T-helper 2 cell (primary cell): Measurements from ENCODE around the gene ZDHHC14.
A peak's percentile ranks its signal among the peaks of the same experiment; 100 is the strongest.

Experiments
- DNase-seq, 5 experiments: peaks; one replicate each; pipeline versions ENCODE4 v3.0.0 to v3.0.0-alpha.2; 2012 to 2022

ZDHHC14 gene

GRCh38 chr6:157493173-157493572, 112.2 kb downstream of the ZDHHC14 start:
- DNase-seq, result no peak

DNA sequence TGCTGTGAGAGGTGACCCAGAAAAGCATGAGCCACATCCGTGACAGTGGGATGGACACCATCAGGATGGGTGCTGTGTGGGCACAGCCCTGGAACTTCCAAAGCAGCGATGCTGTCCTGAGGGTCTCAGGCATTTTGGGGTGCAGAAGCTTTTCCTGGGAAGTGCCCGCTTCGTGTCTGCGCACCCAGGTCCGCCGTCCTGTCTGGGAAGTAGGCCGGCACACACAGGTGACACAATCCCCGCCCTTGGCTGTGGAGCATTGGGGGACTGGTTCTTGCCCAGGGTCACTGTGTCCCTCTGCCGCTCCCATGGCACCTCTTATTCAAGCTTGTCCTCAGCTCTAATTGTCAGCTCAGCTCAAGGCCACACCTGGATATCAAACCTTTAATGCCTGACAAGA, 112.6 kb downstream of the ZDHHC14 start:
- no peak for DNase-seq

GRCh38 chr6:157494132-157494710, 113.2 kb downstream of the ZDHHC14 start:
- DNase-seq, result no peak

- DNase-seq, result no peak
Measured at GRCh38 chr6:157496534-157497095, 115.6 kb downstream of the ZDHHC14 start.

DNA sequence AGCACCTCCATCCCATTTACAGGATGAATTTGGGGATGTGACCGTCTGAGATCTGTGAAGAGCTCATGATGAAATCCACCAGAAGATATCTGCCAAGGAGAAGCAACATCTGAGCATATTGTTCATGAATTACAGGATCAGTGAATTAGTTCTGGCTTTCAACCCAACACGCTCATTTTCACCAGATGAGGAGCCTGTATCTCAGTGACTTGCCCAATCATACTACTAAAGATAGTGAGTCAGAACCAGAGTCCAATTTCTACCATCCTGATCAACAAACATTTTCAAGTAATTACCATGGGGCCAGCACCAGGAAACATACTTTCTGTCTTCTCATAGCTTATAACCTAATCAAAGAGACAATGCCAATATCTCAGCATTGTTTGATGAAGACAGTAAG, 116.6 kb downstream of the ZDHHC14 start:
- DNase-seq, result peak in 1 of 5 experiments; percentile 40

GRCh38 chr6:157498817-157499216, 117.8 kb downstream of the ZDHHC14 start:
- peak in 1 of 5 experiments; percentile 30 for DNase-seq

DNA sequence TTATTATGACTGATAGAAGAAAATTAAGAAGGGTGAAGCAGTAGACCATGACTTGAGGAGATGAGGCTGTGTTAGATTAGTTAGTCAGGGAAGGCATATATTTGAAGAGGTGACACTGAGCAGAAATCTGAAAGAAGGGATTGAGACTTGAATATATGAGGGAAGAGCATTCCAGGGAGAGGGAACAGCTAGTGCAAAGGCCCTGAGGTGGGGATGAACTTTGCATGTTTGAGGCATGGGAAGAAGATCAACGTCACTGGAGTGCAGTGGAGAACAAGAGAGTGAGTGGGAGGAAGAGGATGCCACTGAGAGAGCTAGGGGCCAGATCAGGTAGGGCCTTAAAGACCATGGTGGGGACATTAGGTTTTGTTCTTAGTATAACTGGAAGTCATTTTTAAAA, 119.0 kb downstream of the ZDHHC14 start:
- DNase-seq, result no peak

DNA sequence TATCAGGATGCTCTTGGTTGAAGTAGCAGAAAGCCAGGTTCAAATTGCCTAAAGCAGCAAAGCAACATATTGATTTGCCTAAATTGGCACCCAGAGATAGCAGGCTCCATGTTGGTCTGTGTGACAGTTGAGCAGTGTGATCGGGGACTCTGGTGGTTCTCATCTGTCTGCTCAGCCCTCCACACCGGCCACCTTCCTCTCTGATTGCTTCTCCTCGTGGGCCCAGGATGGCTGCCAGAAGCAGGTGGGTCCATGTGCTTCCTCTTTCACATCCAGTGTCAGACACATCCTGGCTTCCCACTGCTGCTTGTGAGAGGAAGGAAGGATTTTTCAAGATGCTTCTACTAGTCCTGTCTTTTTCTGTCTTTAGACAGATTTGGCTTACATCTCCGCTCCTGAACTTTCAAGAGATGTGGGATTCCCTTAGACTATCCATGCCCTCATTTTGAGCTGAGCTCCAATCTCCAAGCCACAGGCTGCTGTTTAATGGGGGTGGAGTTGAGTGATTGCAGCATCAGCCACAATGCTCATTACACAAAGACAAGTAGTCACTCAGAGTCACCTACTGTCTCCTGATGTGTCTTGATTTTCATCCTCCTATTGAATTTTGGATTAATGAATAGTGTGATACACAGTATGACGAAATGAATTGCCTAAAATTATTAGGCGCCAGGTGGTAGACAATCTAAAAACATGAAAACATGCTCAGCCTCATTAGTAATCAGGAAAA, 122.2 kb downstream of the ZDHHC14 start:
- DNase-seq, result no peak

- peak in 1 of 5 experiments; percentile 27 for DNase-seq
Measured at GRCh38 chr6:157505912-157506491, 125.0 kb downstream of the ZDHHC14 start.

GRCh38 chr6:157510323-157511188, 129.6 kb downstream of the ZDHHC14 start:
- DNase-seq, result peak in 2 of 5 experiments; percentile 10 to 44

DNA sequence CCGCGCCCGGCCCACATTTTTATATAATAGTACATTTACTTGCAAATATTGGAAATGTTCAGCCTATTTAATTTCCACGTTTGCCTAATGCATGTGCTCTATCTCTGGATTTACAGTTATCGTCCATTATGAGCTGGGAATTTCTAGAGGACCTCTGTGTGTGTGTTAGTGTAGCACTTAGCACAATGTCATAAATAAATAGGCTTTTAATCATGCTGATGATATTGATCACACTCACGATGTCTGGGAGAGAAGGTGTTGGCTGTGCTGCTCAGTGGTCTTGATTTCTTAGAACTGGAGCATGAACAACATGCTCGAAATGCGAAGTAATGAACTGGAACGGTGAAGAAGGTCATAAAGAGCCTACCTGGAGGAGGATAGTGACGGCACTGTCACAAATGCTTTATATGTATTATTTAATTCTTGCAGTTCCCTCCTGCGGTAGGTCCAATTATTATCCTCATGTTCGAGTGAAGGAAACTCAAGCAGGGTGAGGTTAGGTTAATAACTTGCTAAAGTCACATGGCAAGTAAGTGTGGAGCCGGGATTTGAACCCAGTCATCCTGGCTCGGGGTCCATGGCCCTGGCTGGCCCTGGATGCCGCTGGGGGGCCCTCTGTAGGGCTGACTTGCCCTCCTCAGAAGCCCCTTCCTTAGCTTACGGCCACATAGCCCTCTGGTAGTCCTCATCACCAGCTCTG, 130.8 kb downstream of the ZDHHC14 start:
- no peak for DNase-seq

- no peak for DNase-seq
Measured at GRCh38 chr6:157512382-157512682, 131.3 kb downstream of the ZDHHC14 start.

- no peak for DNase-seq
Measured at GRCh38 chr6:157513004-157513603, 132.1 kb downstream of the ZDHHC14 start.

- DNase-seq, result no peak
Measured at GRCh38 chr6:157513619-157514485, 132.9 kb downstream of the ZDHHC14 start.

DNA sequence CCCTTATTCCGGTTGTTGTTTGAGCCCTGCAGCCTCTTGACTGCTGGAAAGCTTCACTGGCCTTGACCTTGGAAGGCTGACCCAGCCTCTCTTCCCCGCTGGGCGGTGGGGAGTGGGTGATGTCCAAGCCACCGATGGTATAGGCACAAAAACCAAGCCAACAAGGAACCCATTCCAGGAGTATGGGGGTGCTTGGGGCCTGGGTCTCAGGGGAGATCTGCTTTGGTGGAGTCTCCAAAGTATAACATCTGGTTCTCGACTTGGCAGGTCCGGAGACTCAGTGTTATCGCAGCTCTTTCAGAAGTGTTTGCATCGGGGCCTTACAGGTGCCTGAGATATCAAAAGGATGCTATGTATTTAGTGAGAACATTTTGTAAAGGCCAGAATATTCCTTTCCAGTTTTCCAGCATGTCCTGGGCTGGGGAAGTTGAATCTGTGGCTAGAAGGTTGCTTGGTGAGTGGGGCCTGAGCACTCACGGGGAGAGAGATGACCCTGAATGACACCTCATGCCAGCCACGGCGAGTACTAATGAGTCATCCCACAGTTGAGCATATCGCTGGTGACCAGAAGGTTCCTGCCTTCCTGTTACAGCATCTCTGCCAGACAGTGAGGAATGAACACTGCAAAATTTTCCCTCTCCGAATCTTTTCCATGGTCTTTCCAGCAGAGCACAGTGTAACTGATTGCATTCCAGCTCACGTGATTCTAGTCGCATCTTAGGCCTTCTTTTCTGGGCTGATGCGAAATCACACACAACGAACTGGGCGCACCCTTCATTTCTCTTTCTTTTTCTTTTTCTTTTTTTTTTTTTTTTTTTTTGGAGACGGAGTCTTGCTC, 133.9 kb downstream of the ZDHHC14 start:
- no peak for DNase-seq

- DNase-seq, result no peak
Measured at GRCh38 chr6:157516319-157517026, 135.5 kb downstream of the ZDHHC14 start.

DNA sequence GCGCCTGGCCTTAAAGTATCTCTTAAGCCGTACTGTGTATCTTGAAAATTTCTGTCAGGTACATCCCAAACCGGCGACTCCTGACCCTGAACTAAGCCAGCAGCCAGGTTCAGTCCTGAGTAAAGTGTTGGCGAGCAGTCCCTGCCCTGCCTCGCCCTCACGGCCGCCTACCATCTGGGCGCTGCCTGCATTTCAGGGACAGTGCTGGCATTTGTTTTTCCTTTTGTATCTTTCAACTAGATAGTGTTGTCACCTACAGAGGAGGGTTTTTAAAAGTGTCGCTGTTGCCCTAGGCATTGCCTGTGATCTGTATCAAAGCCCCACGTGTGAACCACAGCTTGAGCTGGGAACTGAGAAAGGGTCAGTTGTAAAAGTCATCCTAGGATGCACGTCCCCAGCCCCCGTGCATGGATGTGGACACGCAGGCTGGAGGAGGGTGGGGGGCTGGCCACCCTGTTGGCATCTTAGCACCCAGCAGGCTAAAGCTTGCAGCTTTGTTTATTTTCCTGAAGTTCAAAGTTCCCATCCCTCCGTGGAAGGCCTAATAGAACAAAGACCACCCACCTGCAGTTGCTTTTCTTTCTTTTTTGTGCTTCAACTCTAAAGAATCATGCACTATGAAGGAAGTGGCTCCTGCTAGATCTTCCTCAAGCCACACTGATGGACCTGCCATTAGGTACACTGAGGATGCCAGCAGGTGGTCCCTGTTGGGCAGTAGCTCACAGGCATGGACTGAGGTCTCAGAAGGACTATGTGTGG, 136.8 kb downstream of the ZDHHC14 start:
- no peak for DNase-seq
